Fibroblast of the aortic adventitia (primary cell): ENCODE results near the gene ALDH5A1. TPM values are rescaled to one million over a fixed set of nuclear protein-coding genes. Genes with fewer than 3 reads are reported as not detected.
A peak's percentile ranks its signal among the peaks of the same experiment; 100 is the strongest.

Experiments
- DNase-seq: peaks from one replicate; pipeline ENCODE4 v3.0.0-alpha.2; 2010; ENCODE audit warnings: low read depth
- H3K4me3 ChIP-seq: 2 replicates; pipeline ENCODE4 v1.5.1; 2011; ENCODE audit warnings: low read depth, mild to moderate bottlenecking, control low read depth, low read length, moderate library complexity
- CTCF ChIP-seq: IDR thresholded peaks from 2 replicates; pipeline ENCODE4 v1.5.1; 2011; ENCODE audit warnings: mild to moderate bottlenecking, low read length, control low read depth, inconsistent platforms; ENCODE audit not compliant: insufficient read depth
- total RNA-seq: library from RNA; depleted of rRNA; stranded (reverse); fragments of >200 nt; gene quantifications from 2 replicates; pipeline ENCODE4 v1.2.3, GENCODE V29; 2012; ENCODE audit warnings: low replicate concordance

The ALDH5A1 gene
- total RNA-seq, 1 donor, result 0.54 TPM

- H3K4me3 ChIP-seq, result no peak overlapping the region
- no peak for TF ChIP-seq CTCF
- peak; percentile 10 for DNase-seq
Observed at GRCh38 chr6:24522228-24523176, 27.7 kb downstream of the ALDH5A1 start.

GRCh38 chr6:24524329-24524728 is 29.6 kb downstream of the ALDH5A1 start:
- DNase-seq, result no peak
- TF ChIP-seq CTCF, result no peak
- no peak overlapping the region for H3K4me3 ChIP-seq

GRCh38 chr6:24524805-24525204 is 30.0 kb downstream of the ALDH5A1 start:
- peak; percentile 51 for DNase-seq

GRCh38 chr6:24529985-24530384 is 35.2 kb downstream of the ALDH5A1 start:
- TF ChIP-seq CTCF, result no peak
- no peak overlapping the region for H3K4me3 ChIP-seq
- DNase-seq, result no peak

More at GRCh38 chr6:24524805-24525204, 30.0 kb downstream of the ALDH5A1 start:
- peak; percentile 46 for TF ChIP-seq CTCF
- no peak overlapping the region for H3K4me3 ChIP-seq

GRCh38 chr6:24534329-24534728 is 39.6 kb downstream of the ALDH5A1 start:
- H3K4me3 ChIP-seq, result no peak overlapping the region
- no peak for DNase-seq
- TF ChIP-seq CTCF, result no peak

GRCh38 chr6:24535210-24535609 is 40.4 kb downstream of the ALDH5A1 start:
- DNase-seq, result no peak
- no peak overlapping the region for H3K4me3 ChIP-seq
- no peak for TF ChIP-seq CTCF
